GM12801 (cell line): Measurements from ENCODE around the gene FAM43A.

Source experiments
- TF ChIP-seq, protein P1 (sequence below): IDR thresholded peaks from one replicate; pipeline ENCODE4 v1.5.1; 2011; ENCODE audit warnings: control low read depth; ENCODE audit not compliant: insufficient read length; ENCODE audit errors: extremely low read depth

Gene FAM43A

DNA sequence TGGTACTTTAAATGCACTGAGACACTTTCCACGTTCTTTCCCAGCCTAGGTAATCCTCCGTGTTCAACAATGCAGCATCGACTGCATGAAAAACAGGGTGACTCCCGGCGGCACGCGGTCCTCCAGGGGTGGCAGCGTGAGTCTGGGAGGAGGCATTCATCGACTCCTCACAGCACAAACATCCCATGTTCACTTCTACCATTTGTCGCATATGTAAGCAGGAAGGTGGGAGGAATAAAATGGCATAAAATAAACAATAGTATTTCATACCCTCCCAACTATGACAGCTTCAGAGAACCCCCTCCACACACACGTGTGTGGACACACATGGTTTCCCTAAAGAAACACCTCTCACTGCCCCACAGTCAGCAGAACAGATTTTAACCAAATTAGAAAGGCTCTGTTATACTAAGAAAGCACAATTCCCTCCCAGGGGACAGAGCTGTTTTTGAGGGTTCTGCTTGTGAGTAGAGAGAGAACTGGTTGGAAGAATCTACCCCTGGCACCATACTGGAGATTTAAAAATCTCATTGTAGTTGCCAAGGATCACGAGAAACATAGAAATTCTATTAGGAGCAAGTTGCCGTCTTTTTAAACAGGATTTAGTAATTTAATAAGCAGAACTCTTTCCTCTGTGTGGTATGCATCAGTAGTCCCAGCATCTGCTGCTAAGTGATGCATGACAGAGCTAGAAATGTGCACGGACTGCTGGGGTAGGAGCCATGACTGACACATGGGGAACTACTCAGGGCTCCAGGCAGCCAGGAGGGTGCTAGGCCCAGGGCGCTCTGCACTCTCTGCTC lies 6.0 kb downstream of the FAM43A start:
- TF ChIP-seq, protein P1, sequence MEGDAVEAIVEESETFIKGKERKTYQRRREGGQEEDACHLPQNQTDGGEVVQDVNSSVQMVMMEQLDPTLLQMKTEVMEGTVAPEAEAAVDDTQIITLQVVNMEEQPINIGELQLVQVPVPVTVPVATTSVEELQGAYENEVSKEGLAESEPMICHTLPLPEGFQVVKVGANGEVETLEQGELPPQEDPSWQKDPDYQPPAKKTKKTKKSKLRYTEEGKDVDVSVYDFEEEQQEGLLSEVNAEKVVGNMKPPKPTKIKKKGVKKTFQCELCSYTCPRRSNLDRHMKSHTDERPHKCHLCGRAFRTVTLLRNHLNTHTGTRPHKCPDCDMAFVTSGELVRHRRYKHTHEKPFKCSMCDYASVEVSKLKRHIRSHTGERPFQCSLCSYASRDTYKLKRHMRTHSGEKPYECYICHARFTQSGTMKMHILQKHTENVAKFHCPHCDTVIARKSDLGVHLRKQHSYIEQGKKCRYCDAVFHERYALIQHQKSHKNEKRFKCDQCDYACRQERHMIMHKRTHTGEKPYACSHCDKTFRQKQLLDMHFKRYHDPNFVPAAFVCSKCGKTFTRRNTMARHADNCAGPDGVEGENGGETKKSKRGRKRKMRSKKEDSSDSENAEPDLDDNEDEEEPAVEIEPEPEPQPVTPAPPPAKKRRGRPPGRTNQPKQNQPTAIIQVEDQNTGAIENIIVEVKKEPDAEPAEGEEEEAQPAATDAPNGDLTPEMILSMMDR: no peak

DNA sequence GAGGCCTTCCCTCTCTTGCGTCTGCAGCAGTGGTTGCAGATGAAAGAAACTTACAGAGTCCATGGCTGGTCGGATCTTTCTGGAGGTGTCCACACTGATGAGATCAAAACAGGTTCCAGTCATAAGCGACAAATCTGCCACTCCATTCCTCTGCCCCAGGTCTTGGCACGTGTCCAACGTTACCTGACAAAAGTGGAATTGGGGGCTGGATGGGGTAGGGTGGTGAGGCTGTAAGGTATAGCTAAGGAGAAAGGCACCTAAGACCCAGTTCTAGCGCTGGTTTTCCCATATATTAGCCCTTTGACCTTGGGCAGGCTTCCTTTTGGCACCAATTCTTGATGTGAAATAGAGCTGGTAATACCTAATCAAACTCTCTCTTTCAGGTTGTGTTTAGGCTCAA lies 11.0 kb downstream of the FAM43A start:
- TF ChIP-seq, protein P1: no peak

DNA sequence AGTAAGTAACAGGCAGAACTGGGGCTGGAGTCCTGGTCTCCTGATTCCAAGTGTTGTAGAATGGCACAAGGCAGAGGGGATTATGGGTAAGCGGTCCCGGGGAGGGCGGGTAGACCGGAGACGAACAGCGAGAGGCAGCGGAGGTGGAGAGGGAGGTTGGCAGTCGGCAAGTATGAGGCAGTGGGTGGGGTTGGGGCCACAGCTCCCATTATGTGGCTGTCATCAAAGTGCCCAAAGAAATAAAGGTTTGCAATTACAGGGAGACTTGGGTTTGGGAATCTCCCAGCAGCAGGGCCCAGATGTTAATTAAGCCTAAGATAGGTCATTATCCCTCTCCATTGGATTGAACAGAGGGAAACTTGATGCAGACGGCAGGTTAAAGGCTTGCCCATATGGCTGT lies 16.9 kb downstream of the FAM43A start:
- TF ChIP-seq, protein P1: no peak

DNA sequence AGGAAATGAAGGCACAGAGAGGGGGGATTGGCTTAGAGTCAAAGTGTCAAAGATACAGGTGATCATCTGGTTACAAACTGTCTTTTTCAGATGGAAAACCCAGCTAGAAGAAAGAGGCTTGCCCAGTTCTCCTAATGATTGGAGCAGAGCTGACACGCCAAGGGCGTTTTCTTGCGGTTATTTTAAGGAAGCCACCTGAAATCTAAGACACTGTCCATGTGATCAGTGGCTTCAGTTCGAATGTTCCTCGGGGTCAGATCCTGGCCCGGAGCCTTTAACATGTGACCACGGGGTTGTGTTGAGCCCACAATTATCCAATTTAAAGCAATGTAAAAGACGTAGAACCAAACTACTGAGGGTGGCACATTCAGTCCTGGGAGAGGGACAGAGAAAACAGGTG lies 19.5 kb downstream of the FAM43A start:
- TF ChIP-seq, protein P1: no peak

DNA sequence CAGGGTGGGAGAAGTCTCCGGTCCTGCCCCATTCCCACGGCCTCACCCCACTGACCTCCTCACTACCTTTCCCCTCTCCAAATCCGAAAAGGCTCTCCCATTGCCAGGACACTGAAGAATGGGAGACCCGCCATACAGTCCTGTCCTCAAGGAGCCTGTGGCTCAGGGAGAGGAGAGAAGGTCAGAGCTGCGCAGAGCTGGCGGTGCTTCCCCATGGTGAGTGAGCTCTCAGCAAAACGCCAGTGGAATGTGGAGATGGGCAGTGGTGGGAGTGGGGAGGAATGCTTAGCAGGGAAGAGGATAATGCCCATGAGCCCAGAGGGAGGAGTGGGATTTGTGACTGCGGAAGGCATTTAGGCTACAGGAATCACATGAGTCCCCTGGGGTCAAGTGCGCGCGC lies 20.1 kb downstream of the FAM43A start:
- TF ChIP-seq, protein P1: no peak

DNA sequence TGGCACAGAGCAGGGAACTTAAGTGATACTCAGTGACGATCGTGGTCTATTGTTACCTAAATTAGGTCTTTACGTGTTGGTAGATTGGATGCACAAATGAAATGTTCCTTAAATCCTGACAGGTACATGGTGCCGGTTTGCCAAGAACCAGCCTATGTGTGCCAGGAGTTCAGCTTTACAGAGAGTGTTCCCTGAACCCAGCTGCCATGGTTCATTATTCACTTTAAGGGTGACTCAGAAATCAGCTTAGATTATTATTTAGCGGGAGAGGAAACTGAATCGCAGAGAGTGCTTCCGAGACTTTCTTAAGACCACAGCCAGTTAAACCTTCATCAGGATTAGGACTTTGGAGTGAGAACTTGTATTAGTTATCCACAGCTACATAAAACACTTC lies 21.5 kb downstream of the FAM43A start:
- TF ChIP-seq, protein P1: no peak

DNA sequence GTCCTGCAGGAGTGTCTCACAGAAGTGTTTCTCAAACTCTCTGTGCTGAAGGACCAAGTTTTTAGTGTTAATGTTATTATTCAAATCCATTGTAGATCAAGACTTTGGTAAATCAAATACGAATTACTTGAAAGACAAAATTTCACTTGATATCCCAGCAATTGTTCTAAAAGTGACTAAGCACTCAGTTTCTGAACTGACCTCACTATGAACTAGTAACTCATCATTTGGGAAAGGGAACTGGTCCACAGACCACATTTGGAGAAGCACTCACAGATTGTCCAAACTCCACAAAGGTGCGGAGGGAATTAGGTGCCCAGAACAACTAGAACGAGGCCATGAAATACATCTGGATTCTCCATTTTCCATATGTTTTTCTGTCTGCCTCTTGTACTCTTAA lies 25.6 kb downstream of the FAM43A start:
- TF ChIP-seq, protein P1: no peak
